GM12878 (cell line): ENCODE data around the gene TSTD2. TPM values are rescaled to one million over a fixed set of nuclear protein-coding genes. Genes with fewer than 3 reads are reported as not detected.

Source experiments
- ATAC-seq: fragments of 200-7000 bp; cut with Tn5 transposase; 3 replicates; pipeline ENCODE4 v1.9.1; 2020; ENCODE audit warnings: mild to moderate bottlenecking, moderate library complexity
- BruUV-seq: library from RNA; stranded (reverse); fragments of 400-500 nt; replicated peaks from 2 replicates; lab custom pipeline; 2021; lab: Mats Ljungman, UMichigan
- CTCF ChIA-PET: fragments of 300-600 bp; sonication (Branson Sonifier 250); formaldehyde crosslinking; extraction: SDS; loops from one replicate; lab custom pipeline; 2021; ENCODE audit warnings: inconsistent platforms; lab: Yijun Ruan, JAX
- POLR2A ChIA-PET: fragments of 350-600 bp; formaldehyde crosslinking; extraction: SDS; loops from one replicate; lab custom pipeline; 2021; ENCODE audit warnings: inconsistent platforms; lab: Charles Lee
- RAD21 ChIA-PET: fragments of 300-600 bp; sonication (Branson Sonifier 250); formaldehyde crosslinking; loops from one replicate; lab custom pipeline; 2023; ENCODE audit warnings: antibody characterized with exemption; ENCODE audit not compliant: unreplicated experiment; lab: Charles Lee
- SMC1A ChIA-PET: fragments of 300-600 bp; sonication (Branson Sonifier 250); formaldehyde crosslinking; loops from one replicate; lab custom pipeline; 2023; ENCODE audit not compliant: unreplicated experiment, uncharacterized antibody; lab: Charles Lee
- DNase-seq: peaks from one replicate; pipeline ENCODE4 v3.0.0-alpha.2; 2011; ENCODE audit warnings: low read depth, low spot score
- FAIRE-seq: peaks from 3 replicates; lab custom pipeline; 2011; peaks lifted over from hg19 to GRCh38; lab: Jason Lieb, UNC
- H2AFZ ChIP-seq: 2 replicates; pipeline ENCODE4 v1.6.0; 2011; ENCODE audit warnings: low read depth, low read length, control low read depth; ENCODE audit not compliant: control insufficient read depth
- H3K27ac ChIP-seq: 2 replicates; pipeline ENCODE4 v1.5.1; 2011; ENCODE audit warnings: control low read depth; ENCODE audit not compliant: control insufficient read depth, insufficient read depth
- H3K27me3 ChIP-seq, 2 experiments: replicated peaks in 1 of 2; 2 replicates each; pipeline versions ENCODE4 v1.6.0 to v1.6.1; 2011; ENCODE audit warnings: low read length in 1 of 2; ENCODE audit not compliant: control insufficient read depth in 2 of 2, insufficient read depth in 2 of 2
- H3K36me3 ChIP-seq, 2 experiments: 2 replicates each; pipeline ENCODE4 v1.5.1; 2011; ENCODE audit warnings: low read length in 1 of 2; ENCODE audit not compliant: control insufficient read depth in 2 of 2, insufficient read depth in 2 of 2
- H3K4me1 ChIP-seq: 2 replicates; pipeline ENCODE4 v1.6.1; 2011; ENCODE audit warnings: mild to moderate bottlenecking, low read length, moderate library complexity, mixed read lengths; ENCODE audit not compliant: control insufficient read depth, insufficient read depth
- H3K4me2 ChIP-seq: 2 replicates; pipeline ENCODE4 v1.6.0; 2011; ENCODE audit warnings: control low read depth; ENCODE audit not compliant: control insufficient read depth, insufficient read depth
- H3K4me3 ChIP-seq: fragments of 200-600 bp; sonication (generic); 2 replicates; pipeline ENCODE4 v1.5.1; 2016
- H3K79me2 ChIP-seq: 2 replicates; pipeline ENCODE4 v1.6.0; 2011; ENCODE audit warnings: low read length; ENCODE audit not compliant: control insufficient read depth, insufficient read depth
- H3K9ac ChIP-seq: 2 replicates; pipeline ENCODE4 v1.8.0; 2011; ENCODE audit warnings: low read length, control low read depth, mixed read lengths; ENCODE audit not compliant: control insufficient read depth, insufficient read depth
- H3K9me3 ChIP-seq: replicated peaks from 3 replicates; pipeline ENCODE4 v1.5.1; 2011; ENCODE audit warnings: mild to moderate bottlenecking, low read length; ENCODE audit not compliant: control insufficient read depth, insufficient read depth
- H4K20me1 ChIP-seq: 2 replicates; pipeline ENCODE4 v1.6.0; 2011; ENCODE audit not compliant: control insufficient read depth, insufficient read depth
- ATF7 ChIP-seq: fragments of 450-650 bp; IDR thresholded peaks from 2 replicates; pipeline ENCODE4 v1.6.1; 2016; ENCODE audit warnings: low read depth, mild to moderate bottlenecking
- BMI1 ChIP-seq: fragments of 450-650 bp; IDR thresholded peaks from 2 replicates; pipeline ENCODE4 v1.6.1; 2016; ENCODE audit warnings: mild to moderate bottlenecking, moderate library complexity, borderline replicate concordance
- CHD1 ChIP-seq: IDR thresholded peaks from 2 replicates; pipeline ENCODE4 v1.6.1; 2012; ENCODE audit warnings: low read depth, low read length, improper control_type of control experiment
- DPF2 ChIP-seq: fragments of 450-650 bp; IDR thresholded peaks from 2 replicates; pipeline ENCODE4 v1.6.1; 2017; ENCODE audit warnings: mild to moderate bottlenecking
- JUNB ChIP-seq: IDR thresholded peaks from 2 replicates; pipeline ENCODE4 v1.6.1; 2016; ENCODE audit warnings: antibody characterized with exemption, mild to moderate bottlenecking
- KAT2A ChIP-seq: conservative IDR thresholded peaks from 2 replicates; pipeline ENCODE4 v1.6.1; 2011; ENCODE audit warnings: low read depth, low read length; ENCODE audit not compliant: control insufficient read depth
- MAX ChIP-seq: IDR thresholded peaks from 2 replicates; pipeline ENCODE4 v1.6.1; 2012; ENCODE audit warnings: low read depth, low read length, improper control_type of control experiment
- MYB ChIP-seq: fragments of 150-350 bp; IDR thresholded peaks from 2 replicates; pipeline ENCODE4 v1.6.1; 2014; ENCODE audit warnings: mild to moderate bottlenecking, low read depth, low read length, borderline replicate concordance
- NFXL1 ChIP-seq: fragments of 450-650 bp; IDR thresholded peaks from 2 replicates; pipeline ENCODE4 v1.6.1; 2017; ENCODE audit warnings: antibody characterized with exemption, mild to moderate bottlenecking, borderline replicate concordance
- PRDM15 ChIP-seq: fragments of 450-650 bp; formaldehyde crosslinking; IDR thresholded peaks from 2 replicates; pipeline ENCODE4 v1.4.0; 2020; ENCODE audit warnings: mild to moderate bottlenecking, moderate library complexity
- SPI1 ChIP-seq: IDR thresholded peaks from 2 replicates; pipeline ENCODE4 v1.6.1; 2011; ENCODE audit warnings: low read depth, mild to moderate bottlenecking, low read length, moderate library complexity, borderline replicate concordance; ENCODE audit not compliant: insufficient read depth
- TCF3 ChIP-seq: IDR thresholded peaks from 2 replicates; pipeline ENCODE4 v1.6.1; 2012; ENCODE audit warnings: low read depth, mild to moderate bottlenecking, low read length, borderline replicate concordance; ENCODE audit not compliant: insufficient read depth
- ZBED1 ChIP-seq: IDR thresholded peaks from 2 replicates; pipeline ENCODE4 v1.6.1; 2016; ENCODE audit warnings: borderline replicate concordance
- ZBTB40 ChIP-seq: fragments of 450-650 bp; IDR thresholded peaks from 2 replicates; pipeline ENCODE4 v1.6.1; 2016; ENCODE audit warnings: mild to moderate bottlenecking, moderate library complexity, borderline replicate concordance
- WGBS: methylation state at CpG from one replicate; pipeline ENCODE4 v1.1.6; 2016; ENCODE audit warnings: low lambda C conversion rate; ENCODE audit not compliant: insufficient replicate concordance, insufficient coverage; ENCODE audit errors: missing lambda C conversion rate; 5-methylcytosine and 5-hydroxymethylcytosine counted together
- in situ Hi-C: fragments of 300-500 bp; cut with MboI; formaldehyde crosslinking; loops from 9 replicates; pipeline ENCODE4 v1.14.3; 2018; ENCODE audit warnings: mixed read lengths
- intact Hi-C: fragments of 100-400 bp; cut with micrococcal nuclease; formaldehyde crosslinking; loops from one replicate; pipeline ENCODE4 v1.14.2; 2022; ENCODE audit not compliant: unreplicated experiment
- polyA plus RNA-seq, 11 experiments: library from polyadenylated mRNA; depleted of rRNA in 4 of 11; unstranded in 6 of 11; stranded (reverse) in 5 of 11; fragments of >200 nt; fragmentation: Nextera tagmentation in 4 of 11; fragmentation: Illumina TruSeq in 1 of 11; extraction: Ambion mirVana in 4 of 11; extraction: Trizol in 1 of 11; gene quantifications; 1 replicate in 1 of 11; 2 replicates in 10 of 11; pipeline versions ENCODE4 v1.2.1 to v1.2.3, GENCODE V29; 2011 to 2016; ENCODE audit warnings: inconsistent platforms in 2 of 11, missing spikeins in 2 of 11, low read depth in 1 of 11
- total RNA-seq, 4 experiments: library from RNA; depleted of rRNA in 3 of 4; stranded (reverse); fragments of >200 nt in 3 of 4; fragmentation: Illumina TruSeq in 1 of 4; extraction: Trizol in 1 of 4; gene quantifications; 2 replicates each; pipeline versions ENCODE4 v1.2.1 to v1.2.3, GENCODE V29; 2013 to 2021

The TSTD2 gene
- total and polyA plus RNA-seq, 10 of the 15 experiments (the other 5 are each of a cell fraction or from before 2014, with no cell fraction given): 5.0 to 30.6 (median 14.1) TPM

- TF ChIP-seq KAT2A (no peak), TCF3 (no peak), MYB (no peak), CHD1 (no peak), JUNB (no peak), ATF7 (no peak), BMI1 (no peak), ZBTB40 (no peak)
These were observed 72.3 kb downstream of the TSTD2 start (continued) for GRCh38 chr9:97560851-97561250.

GRCh38 chr9:97560154-97560553 lies 73.0 kb downstream of the TSTD2 start:
- WGBS: 69% methylated on average over 6 of the region's 6 CpGs
- in situ Hi-C loops: no loop called here
- H3K27ac ChIP-seq: peak overlapping the region; percentile 35; the same call in 1 of the 2 replicates
- no peaks in the 10 kb centered on the region for H4K20me1 ChIP-seq
- DNase-seq: no peak
- CTCF ChIA-PET: interaction anchor here (0.9 to 5.5 kb wide), 6 partner anchors 38 to 91 kb away, joined by 4 to 40 read pairs (median 20); partner anchors contain the start of gene TMOD1
- SMC1A ChIA-PET: interaction anchor here (0.9 to 6.0 kb wide), 5 partner anchors 10 to 91 kb away, joined by 3 to 80 read pairs (median 8); partner anchors contain the start of gene TMOD1
- no peak for FAIRE-seq
- POLR2A ChIA-PET: interaction anchor here (1.1 to 4.2 kb wide), 3 partner anchors 49 to 80 kb away, joined by 3 to 30 read pairs (median 17); partner anchors contain the start of gene TMOD1
- no peak overlapping the region for H2AFZ ChIP-seq
- H3K36me3 ChIP-seq: peaks cover 0 to 1% of the 10 kb centered on the region in 2 experiments; a peak in 3 of 4 replicates
- no peak overlapping the region for H3K9ac ChIP-seq
- RAD21 ChIA-PET: interaction anchor here (1.0 to 3.5 kb wide), 8 partner anchors 31 to 154 kb away, joined by 3 to 31 read pairs (median 10); partner anchors contain the start of gene TMOD1
- no peak overlapping the region for H3K4me3 ChIP-seq
- intact Hi-C loops: no loop called here
- no peaks in the 10 kb centered on the region; the same call in 1 of the 2 replicates for H3K79me2 ChIP-seq
- TF ChIP-seq ZBED1 (no peak), MAX (no peak), NFXL1 (no peak), SPI1 (no peak), DPF2 (no peak), PRDM15 (CRISPR knock-in tag) (no peak)
- TF ChIP-seq, all 136 proteins: peak for 0
- Histone ChIP-seq H3K9me3 (no peaks in the 10 kb centered on the region), H3K4me1 (peaks cover 35% of the 10 kb centered on the region), H3K27me3 (no peaks in the 10 kb centered on the region), H3K4me2 (no peak overlapping the region)
- BruUV-seq: no TSS peak
- no peak for ATAC-seq
